ENCODE results near the gene NKAIN4.
"Not testable (repeated sequence)": the region's sequence is repeated elsewhere in the genome, so short reads cannot be mapped to it uniquely, and the experiment has no call there.

Gene NKAIN4

DNA sequence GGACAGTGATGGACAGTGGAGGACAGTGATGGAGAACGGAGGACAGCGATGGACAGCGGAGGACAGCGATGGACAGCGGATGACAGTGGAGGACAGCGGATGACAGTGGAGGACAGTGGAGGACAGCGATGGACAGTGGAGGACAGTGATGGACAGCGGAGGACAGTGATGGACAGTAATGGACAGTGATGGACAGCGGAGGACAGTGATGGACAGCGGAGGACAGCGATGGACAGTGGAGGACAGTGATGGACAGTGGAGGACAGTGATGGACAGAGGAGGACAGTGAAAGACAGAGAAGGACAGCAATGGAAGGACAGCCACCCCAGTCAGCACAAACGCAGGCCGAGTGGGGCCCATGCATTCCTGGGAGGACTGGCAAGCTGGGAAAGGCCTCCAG, 3.4 kb upstream of the NKAIN4 start:
- DNase-seq (ENCODE audit: low read depth) = no peak

DNA sequence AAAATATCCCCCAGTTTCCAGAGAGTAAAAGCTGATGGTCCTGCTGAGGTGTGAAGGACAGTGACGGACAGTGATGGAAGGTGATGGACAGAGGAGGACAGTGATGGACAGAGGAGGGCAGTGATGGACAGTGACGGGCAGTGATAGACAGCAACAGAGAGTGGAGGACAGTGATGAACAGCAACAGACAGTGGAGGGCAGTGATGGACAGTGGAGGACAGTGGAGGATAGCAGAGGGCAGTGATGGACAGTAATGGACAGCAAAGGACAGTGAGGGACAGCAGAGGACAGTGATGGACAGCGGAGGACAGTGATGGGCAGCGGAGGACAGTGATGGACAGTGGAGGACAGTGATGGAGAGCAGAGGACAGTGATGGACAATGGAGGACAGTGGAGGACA, 2.7 kb upstream of the NKAIN4 start:
- no peak for DNase-seq (ENCODE audit: low read depth)

DNA sequence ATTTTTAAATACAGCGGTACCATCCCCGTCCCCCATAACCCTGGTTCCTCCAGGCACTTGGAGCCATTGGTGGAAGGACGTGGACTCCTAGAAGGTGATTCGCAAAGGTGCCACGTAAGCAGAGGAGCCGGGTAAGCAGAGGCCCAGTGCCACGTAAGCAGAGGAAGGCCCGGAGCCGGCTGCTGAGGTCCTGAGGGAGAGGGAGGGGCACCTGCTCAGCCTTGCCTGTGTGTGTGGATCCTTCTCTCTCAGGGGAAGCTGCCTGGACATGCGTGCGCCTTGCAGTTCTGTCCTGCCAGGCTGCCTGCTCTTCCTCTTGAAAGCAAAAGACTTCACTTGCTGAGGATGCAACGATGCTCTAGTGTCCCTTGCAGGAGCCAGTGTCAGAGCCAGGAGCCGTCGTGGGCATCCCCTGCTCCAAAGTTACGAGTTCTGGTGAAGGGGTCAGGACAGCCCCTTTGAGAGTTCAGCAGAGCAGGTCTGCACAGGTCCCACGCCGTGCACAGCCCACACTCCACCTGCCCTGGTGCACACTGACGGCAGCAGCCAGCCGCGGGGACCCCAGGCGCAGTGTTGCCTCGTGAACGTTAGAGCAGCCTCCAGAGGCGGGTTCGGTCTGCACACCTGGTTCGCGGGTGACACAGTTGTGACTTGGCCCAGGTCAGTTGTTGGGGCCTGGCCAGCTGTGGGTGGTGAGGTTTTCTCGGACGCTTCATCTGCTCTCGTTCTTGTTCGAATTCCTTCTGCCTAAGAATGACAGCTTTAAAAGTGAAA, 1.9 kb upstream of the NKAIN4 start:
- no peak for DNase-seq (ENCODE audit: low read depth)

DNA sequence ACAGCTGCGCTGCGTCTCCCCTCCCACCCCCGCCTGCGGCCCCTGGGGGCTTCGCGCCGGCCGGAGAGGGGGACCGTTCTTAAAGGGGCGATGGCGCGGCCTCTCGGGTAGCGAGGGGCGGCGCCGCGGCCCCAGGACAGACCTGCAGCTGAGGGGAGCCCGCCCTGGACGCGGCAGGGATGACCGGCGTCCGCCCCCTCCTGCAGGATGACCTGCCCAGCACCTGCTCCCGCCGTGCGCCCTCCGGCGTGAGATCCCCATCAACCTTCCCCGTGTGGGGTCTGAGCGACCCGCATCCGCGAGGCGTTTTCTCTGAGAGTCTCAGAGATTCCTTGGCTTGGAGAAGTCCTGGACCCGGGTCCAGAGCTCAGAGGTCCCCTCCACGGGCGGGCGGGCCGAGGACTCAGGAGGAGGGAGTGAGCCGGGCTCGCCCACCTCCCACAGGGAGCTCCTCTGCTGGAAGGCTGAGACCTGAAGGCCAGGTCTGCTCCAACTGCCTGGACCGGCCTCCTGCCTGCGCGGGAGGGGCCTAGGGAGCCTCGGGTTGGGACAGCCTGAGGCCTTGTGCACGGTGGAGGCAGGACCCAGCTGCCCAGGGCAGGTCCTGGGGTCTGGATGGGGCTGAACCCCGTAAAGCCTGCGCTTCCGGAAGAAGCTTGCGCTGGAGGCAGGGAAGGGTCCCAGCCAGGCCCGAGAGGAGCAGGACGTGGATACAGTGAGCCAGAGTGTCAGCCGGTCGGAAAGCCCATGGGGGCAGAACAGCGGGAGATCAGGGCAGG, 532 bp upstream of the NKAIN4 start:
- DNase-seq (ENCODE audit: low read depth) = no peak

GRCh38 chr20:63253438-63254231, 628 bp downstream of the NKAIN4 start:
- DNase-seq (ENCODE audit: low read depth) = no peak

GRCh38 chr20:63253065-63253437, 1.2 kb downstream of the NKAIN4 start:
- no peak for DNase-seq (ENCODE audit: low read depth)

DNA sequence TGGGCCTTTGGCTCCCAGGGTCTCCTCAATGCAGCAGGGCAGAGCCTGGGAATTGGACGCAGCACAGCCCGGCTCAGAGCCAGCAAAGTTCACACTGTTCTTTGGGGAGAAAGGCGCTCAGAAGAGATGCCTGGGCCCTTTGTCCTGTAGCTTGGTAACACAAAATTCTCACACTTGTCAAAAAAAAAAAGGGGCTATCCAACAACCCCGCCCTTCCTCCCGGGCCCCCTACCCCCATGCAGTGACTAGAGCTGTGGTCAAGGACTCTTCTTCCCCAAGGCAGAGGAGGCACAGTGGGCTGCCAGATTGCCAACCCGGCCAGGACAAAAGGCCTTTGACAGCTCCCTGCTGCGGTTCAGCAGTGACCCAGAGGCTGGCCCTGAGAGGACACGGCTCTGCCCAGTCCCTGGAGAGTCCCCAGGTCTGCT, 2.0 kb downstream of the NKAIN4 start:
- DNase-seq (ENCODE audit: low read depth) = no peak

DNA sequence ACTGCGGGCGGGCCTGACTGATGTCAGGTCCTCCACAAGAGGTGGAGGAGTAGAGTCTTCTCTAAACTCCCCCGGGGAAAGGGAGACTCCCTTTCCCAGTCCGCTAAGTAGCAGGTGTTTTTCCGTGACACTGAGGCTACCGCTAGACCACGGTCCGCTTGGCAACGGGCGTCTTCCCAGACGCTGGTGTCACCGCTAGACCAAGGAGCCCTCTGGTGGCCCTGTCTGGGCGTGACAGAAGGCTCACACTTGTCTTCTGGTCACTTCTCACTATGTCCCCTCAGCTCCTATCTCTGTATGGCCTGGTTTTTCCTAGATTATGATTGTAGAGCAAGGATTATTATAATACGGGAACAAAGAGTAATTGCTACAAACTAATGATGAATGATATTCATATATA, 2.9 kb downstream of the NKAIN4 start:
- DNase-seq (ENCODE audit: low read depth) = not testable (repeated sequence)

- DNase-seq (ENCODE audit: low read depth) = no peak
Observed at GRCh38 chr20:63249891-63250290, 4.4 kb downstream of the NKAIN4 start.

GRCh38 chr20:63248835-63249591, 5.2 kb downstream of the NKAIN4 start:
- no peak for DNase-seq (ENCODE audit: low read depth)

- DNase-seq (ENCODE audit: low read depth) = no peak
Observed at GRCh38 chr20:63247671-63248228, 6.5 kb downstream of the NKAIN4 start.

- no peak for DNase-seq (ENCODE audit: low read depth)
Observed at GRCh38 chr20:63246490-63247288, 7.6 kb downstream of the NKAIN4 start.

DNA sequence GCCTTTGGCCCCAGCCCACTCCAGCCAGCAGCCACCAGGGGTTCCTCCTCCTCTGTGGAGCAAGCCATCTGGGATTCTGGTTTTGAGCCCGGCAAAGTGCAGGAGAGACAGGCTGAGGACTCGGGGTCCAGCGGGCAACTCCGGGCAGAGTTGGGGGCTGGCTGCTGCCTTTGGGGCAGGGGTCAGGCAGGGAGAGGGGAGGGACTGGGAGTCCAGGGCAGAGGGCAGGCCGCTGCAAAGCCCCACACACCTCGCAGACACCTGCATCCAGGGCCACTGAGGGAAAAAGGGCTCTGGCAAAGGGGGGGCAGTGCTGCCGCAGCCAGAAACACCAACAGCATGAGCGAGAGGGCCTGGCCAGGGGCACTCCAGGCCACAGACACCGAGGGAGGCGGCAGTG, 9.8 kb downstream of the NKAIN4 start:
- no peak for DNase-seq (ENCODE audit: low read depth)

DNA sequence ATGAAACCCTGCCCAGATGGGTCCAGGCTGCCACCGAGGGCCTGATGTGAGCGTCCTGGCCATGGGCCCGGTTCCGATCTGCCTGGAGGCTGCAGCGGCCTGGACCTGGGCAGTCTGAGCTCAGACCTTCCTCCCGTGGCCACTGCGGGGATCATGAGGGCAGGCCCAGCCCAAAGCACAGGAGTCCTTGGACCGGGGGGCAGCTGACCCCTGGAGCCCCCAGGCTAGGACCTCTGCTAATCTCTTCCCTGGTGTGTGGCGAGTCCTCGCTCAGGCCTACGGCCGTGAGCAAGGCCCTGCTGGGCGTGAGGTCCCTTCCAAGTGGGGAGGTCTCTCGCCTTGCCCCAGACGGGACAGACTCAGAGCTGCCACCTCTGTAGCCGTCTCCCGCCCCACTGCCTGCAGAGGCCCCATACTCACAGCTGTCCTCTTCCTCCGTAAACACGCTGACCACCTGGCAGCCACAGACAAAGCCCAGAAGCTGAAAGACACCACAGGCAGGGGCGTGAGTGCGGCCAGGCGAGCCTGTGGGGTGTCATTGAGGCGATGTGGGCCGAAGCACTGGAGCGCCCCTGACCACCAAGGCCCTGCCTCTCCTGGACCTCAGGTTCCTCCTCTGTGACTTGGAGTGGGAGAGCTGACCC, 10.5 kb downstream of the NKAIN4 start:
- no peak for DNase-seq (ENCODE audit: low read depth)

- no peak for DNase-seq (ENCODE audit: low read depth)
Observed at GRCh38 chr20:63242736-63243135, 11.5 kb downstream of the NKAIN4 start.

- DNase-seq (ENCODE audit: low read depth) = no peak
Observed at GRCh38 chr20:63241272-63241671, 13.0 kb downstream of the NKAIN4 start.

DNA sequence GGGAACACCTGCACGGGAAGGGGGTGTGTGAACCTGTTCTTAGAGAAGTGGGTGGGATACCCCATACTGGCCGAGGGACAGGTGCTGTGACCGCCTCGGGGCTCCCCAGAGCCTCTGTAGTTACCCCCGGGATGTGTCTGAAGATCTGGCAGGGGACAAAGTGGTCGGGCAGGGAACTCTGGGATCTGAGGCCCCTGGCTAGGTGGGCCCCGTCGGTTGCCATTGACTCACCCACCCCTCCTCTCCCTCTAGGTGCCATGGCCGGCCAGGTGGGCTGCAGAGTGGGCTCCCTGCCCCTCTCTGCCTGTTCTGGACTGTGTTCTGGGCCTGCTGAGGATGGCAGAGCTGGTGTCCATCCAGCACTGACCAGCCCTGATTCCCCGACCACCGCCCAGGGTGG, 14.3 kb downstream of the NKAIN4 start:
- DNase-seq (ENCODE audit: low read depth) = no peak

GRCh38 chr20:63239431-63239830, 14.8 kb downstream of the NKAIN4 start:
- no peak for DNase-seq (ENCODE audit: low read depth)

DNA sequence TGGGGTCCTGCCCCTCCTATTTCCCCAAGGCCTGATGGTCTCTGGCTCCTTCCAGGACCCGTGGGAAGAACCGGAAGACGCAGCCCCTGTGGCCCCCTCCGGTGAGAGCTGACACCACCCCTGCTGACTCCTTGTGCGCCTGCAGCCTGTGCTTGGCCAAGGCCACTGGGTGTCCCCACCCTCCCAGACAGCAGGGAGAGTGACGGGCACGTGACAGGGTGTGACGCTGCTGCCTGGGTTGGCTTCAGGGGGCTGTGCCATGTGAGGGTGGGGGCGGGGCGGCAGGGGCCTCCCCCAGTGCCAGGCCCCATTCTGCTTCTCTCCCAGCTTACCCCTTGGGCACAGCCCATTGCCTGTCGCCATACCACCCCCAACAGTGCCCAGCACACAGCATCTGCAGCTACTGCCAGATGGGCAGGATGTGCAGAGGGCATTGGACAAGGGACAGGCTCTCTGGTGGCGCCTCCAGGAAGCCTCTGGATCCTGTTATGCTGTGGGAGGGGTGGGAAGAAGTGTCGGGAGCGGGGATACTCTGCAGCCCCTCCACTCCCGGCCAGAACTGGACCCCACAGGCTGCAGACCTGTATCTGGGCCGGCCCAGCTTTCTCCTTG, 15.6 kb downstream of the NKAIN4 start:
- no peak for DNase-seq (ENCODE audit: low read depth)

- DNase-seq (ENCODE audit: low read depth) = no peak
Observed at GRCh38 chr20:63238031-63238430, 16.2 kb downstream of the NKAIN4 start.

All from stimulated activated CD8-positive, alpha-beta memory T cell treated with anti-CD3 and anti-CD28 coated beads, Interleukin-12 subunit alpha, Interleukin-12 subunit beta, amount 100 ng/mL, for 4 hours (primary cell).